ENCODE measurements around the gene C1orf21. TPM values are rescaled to one million over a fixed set of nuclear protein-coding genes. Genes with fewer than 3 reads are reported as not detected.

The C1orf21 gene
- total RNA-seq, 2 experiments from 2014 or later = 2.7 to 4.1 TPM

- Mint-ChIP-seq H3K4me3 (no peak overlapping the region), H3K27me3 (peaks cover 4% of the 10 kb centered on the region), H3K4me1 (no peaks in the 10 kb centered on the region), H3K9me3 (peaks cover 5% of the 10 kb centered on the region), H3K27ac (no peak overlapping the region), H3K36me3 (no peaks in the 10 kb centered on the region)
- DNase-seq = no peak
Observed at GRCh38 chr1:184433956-184434502, 47.2 kb downstream of the C1orf21 start.

GRCh38 chr1:184437291-184437690 is 50.5 kb downstream of the C1orf21 start:
- no peaks in the 10 kb centered on the region for H3K36me3 Mint-ChIP-seq

GRCh38 chr1:184438363-184438762 is 51.5 kb downstream of the C1orf21 start:
- H3K4me3 Mint-ChIP-seq = no peak overlapping the region
- no peak overlapping the region for H3K27ac Mint-ChIP-seq
- no peaks in the 10 kb centered on the region for H3K9me3 Mint-ChIP-seq
- H3K36me3 Mint-ChIP-seq = no peaks in the 10 kb centered on the region
- no peak for DNase-seq
- H3K4me1 Mint-ChIP-seq = no peaks in the 10 kb centered on the region
- H3K27me3 Mint-ChIP-seq = no peaks in the 10 kb centered on the region

More at GRCh38 chr1:184437291-184437690, 50.5 kb downstream of the C1orf21 start:
- H3K4me3 Mint-ChIP-seq = no peak overlapping the region
- no peaks in the 10 kb centered on the region for H3K27me3 Mint-ChIP-seq
- no peaks in the 10 kb centered on the region for H3K9me3 Mint-ChIP-seq
- H3K4me1 Mint-ChIP-seq = no peaks in the 10 kb centered on the region
- no peak overlapping the region for H3K27ac Mint-ChIP-seq
- no peak for DNase-seq

GRCh38 chr1:184442260-184442659 is 55.4 kb downstream of the C1orf21 start:
- H3K36me3 Mint-ChIP-seq = no peaks in the 10 kb centered on the region
- H3K27ac Mint-ChIP-seq = no peak overlapping the region
- no peak for DNase-seq
- H3K9me3 Mint-ChIP-seq = no peaks in the 10 kb centered on the region
- no peaks in the 10 kb centered on the region for H3K27me3 Mint-ChIP-seq
- no peak overlapping the region for H3K4me3 Mint-ChIP-seq
- H3K4me1 Mint-ChIP-seq = no peaks in the 10 kb centered on the region

- no peaks in the 10 kb centered on the region for H3K9me3 Mint-ChIP-seq
Observed at GRCh38 chr1:184443201-184443600, 56.4 kb downstream of the C1orf21 start.

GRCh38 chr1:184443624-184444023 is 56.8 kb downstream of the C1orf21 start:
- no peaks in the 10 kb centered on the region for H3K36me3 Mint-ChIP-seq
- H3K4me1 Mint-ChIP-seq = no peaks in the 10 kb centered on the region
- no peaks in the 10 kb centered on the region for H3K9me3 Mint-ChIP-seq
- H3K27me3 Mint-ChIP-seq = no peaks in the 10 kb centered on the region
- no peak overlapping the region for H3K4me3 Mint-ChIP-seq
- H3K27ac Mint-ChIP-seq = no peak overlapping the region
- DNase-seq = no peak

More at GRCh38 chr1:184443201-184443600, 56.4 kb downstream of the C1orf21 start:
- Mint-ChIP-seq H3K4me3 (no peak overlapping the region), H3K27ac (no peak overlapping the region), H3K4me1 (no peaks in the 10 kb centered on the region), H3K36me3 (no peaks in the 10 kb centered on the region), H3K27me3 (no peaks in the 10 kb centered on the region)
- no peak for DNase-seq

GRCh38 chr1:184445997-184446396 is 59.2 kb downstream of the C1orf21 start:
- Mint-ChIP-seq H3K4me1 (no peaks in the 10 kb centered on the region), H3K9me3 (no peaks in the 10 kb centered on the region), H3K27ac (no peak overlapping the region), H3K36me3 (no peaks in the 10 kb centered on the region), H3K27me3 (no peaks in the 10 kb centered on the region), H3K4me3 (no peak overlapping the region)
- no peak for DNase-seq

GRCh38 chr1:184447651-184448185 is 60.9 kb downstream of the C1orf21 start:
- H3K9me3 Mint-ChIP-seq = no peaks in the 10 kb centered on the region
- no peaks in the 10 kb centered on the region for H3K4me1 Mint-ChIP-seq
- no peak for DNase-seq
- no peak overlapping the region for H3K27ac Mint-ChIP-seq
- no peaks in the 10 kb centered on the region for H3K36me3 Mint-ChIP-seq
- H3K27me3 Mint-ChIP-seq = no peaks in the 10 kb centered on the region
- no peak overlapping the region for H3K4me3 Mint-ChIP-seq

GRCh38 chr1:184449916-184450315 is 63.1 kb downstream of the C1orf21 start:
- Mint-ChIP-seq H3K27me3 (no peaks in the 10 kb centered on the region), H3K9me3 (no peaks in the 10 kb centered on the region), H3K4me1 (no peaks in the 10 kb centered on the region), H3K4me3 (no peak overlapping the region), H3K27ac (no peak overlapping the region), H3K36me3 (no peaks in the 10 kb centered on the region)
- DNase-seq = no peak

GRCh38 chr1:184455786-184456185 is 69.0 kb downstream of the C1orf21 start:
- no peaks in the 10 kb centered on the region for H3K9me3 Mint-ChIP-seq
- peaks cover 6% of the 10 kb centered on the region for H3K27me3 Mint-ChIP-seq
- H3K36me3 Mint-ChIP-seq = no peaks in the 10 kb centered on the region

GRCh38 chr1:184456189-184456588 is 69.4 kb downstream of the C1orf21 start:
- no peaks in the 10 kb centered on the region for H3K4me1 Mint-ChIP-seq
- H3K36me3 Mint-ChIP-seq = no peaks in the 10 kb centered on the region
- DNase-seq = no peak
- H3K9me3 Mint-ChIP-seq = no peaks in the 10 kb centered on the region
- H3K27me3 Mint-ChIP-seq = peaks cover 7% of the 10 kb centered on the region
- no peak overlapping the region for H3K4me3 Mint-ChIP-seq
- H3K27ac Mint-ChIP-seq = no peak overlapping the region

More at GRCh38 chr1:184455786-184456185, 69.0 kb downstream of the C1orf21 start:
- H3K4me3 Mint-ChIP-seq = no peak overlapping the region
- H3K27ac Mint-ChIP-seq = no peak overlapping the region
- DNase-seq = no peak
- no peaks in the 10 kb centered on the region for H3K4me1 Mint-ChIP-seq

- H3K4me1 Mint-ChIP-seq = no peaks in the 10 kb centered on the region
- H3K27ac Mint-ChIP-seq = no peak overlapping the region
- H3K36me3 Mint-ChIP-seq = no peaks in the 10 kb centered on the region
- DNase-seq = no peak
- peaks cover 12% of the 10 kb centered on the region for H3K27me3 Mint-ChIP-seq
- H3K9me3 Mint-ChIP-seq = no peaks in the 10 kb centered on the region
- no peak overlapping the region for H3K4me3 Mint-ChIP-seq
Observed at GRCh38 chr1:184457500-184457899, 70.7 kb downstream of the C1orf21 start.

GRCh38 chr1:184461321-184461720 is 74.5 kb downstream of the C1orf21 start:
- H3K9me3 Mint-ChIP-seq = no peaks in the 10 kb centered on the region
- peaks cover 12% of the 10 kb centered on the region for H3K27me3 Mint-ChIP-seq
- H3K4me3 Mint-ChIP-seq = no peak overlapping the region
- no peaks in the 10 kb centered on the region for H3K4me1 Mint-ChIP-seq
- no peak overlapping the region for H3K27ac Mint-ChIP-seq
- DNase-seq = no peak
- H3K36me3 Mint-ChIP-seq = no peaks in the 10 kb centered on the region

GRCh38 chr1:184462155-184462554 is 75.3 kb downstream of the C1orf21 start:
- Mint-ChIP-seq H3K4me1 (no peaks in the 10 kb centered on the region), H3K27ac (no peak overlapping the region), H3K36me3 (no peaks in the 10 kb centered on the region), H3K4me3 (no peak overlapping the region), H3K27me3 (peaks cover 12% of the 10 kb centered on the region), H3K9me3 (no peaks in the 10 kb centered on the region)
- DNase-seq = no peak

- Mint-ChIP-seq H3K9me3 (no peaks in the 10 kb centered on the region), H3K4me3 (no peak overlapping the region)
- DNase-seq = no peak
Observed at GRCh38 chr1:184462990-184463389, 76.2 kb downstream of the C1orf21 start.

GRCh38 chr1:184463680-184464079 is 76.9 kb downstream of the C1orf21 start:
- H3K4me1 Mint-ChIP-seq = no peaks in the 10 kb centered on the region
- no peaks in the 10 kb centered on the region for H3K9me3 Mint-ChIP-seq
- no peak for DNase-seq
- H3K27me3 Mint-ChIP-seq = peaks cover 12% of the 10 kb centered on the region
- no peaks in the 10 kb centered on the region for H3K36me3 Mint-ChIP-seq
- no peak overlapping the region for H3K27ac Mint-ChIP-seq
- H3K4me3 Mint-ChIP-seq = no peak overlapping the region

More at GRCh38 chr1:184462990-184463389, 76.2 kb downstream of the C1orf21 start:
- Mint-ChIP-seq H3K27ac (no peak overlapping the region), H3K27me3 (peaks cover 12% of the 10 kb centered on the region), H3K36me3 (no peaks in the 10 kb centered on the region), H3K4me1 (no peaks in the 10 kb centered on the region)

Measured in activated naive CD8-positive, alpha-beta T cell treated with anti-CD3 and anti-CD28 coated beads for 36 hours (primary cell).